Mammary microvascular endothelial cell (primary cell): ENCODE data around the gene ASB5. TPM values are rescaled to one million over a fixed set of nuclear protein-coding genes. Genes with fewer than 3 reads are reported as not detected.

Source experiments
- total RNA-seq: library from RNA; depleted of rRNA; stranded (reverse); fragments of >200 nt; gene quantifications from 2 replicates; pipeline ENCODE4 v1.2.3, GENCODE V29; 2015

Gene ASB5, protein sequence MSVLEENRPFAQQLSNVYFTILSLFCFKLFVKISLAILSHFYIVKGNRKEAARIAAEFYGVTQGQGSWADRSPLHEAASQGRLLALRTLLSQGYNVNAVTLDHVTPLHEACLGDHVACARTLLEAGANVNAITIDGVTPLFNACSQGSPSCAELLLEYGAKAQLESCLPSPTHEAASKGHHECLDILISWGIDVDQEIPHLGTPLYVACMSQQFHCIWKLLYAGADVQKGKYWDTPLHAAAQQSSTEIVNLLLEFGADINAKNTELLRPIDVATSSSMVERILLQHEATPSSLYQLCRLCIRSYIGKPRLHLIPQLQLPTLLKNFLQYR
- not detected in 2 replicates for total RNA-seq

DNA sequence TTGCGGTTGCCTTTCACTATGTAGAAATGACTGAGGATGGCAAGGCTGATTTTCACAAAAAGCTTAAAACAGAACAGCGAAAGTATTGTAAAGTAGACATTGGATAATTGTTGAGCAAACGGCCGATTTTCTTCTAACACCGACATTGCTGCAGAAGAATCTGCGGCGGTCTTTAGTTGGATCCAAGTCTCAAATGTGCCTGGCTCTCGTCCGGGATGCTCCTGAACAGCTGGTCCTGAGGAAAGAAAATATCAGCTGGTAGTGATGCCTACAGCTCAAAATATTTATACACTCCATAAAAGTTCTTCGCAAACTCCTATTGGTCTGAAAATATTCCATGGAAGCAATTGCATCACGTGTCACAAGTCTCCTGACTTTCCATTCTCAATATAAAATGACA is at the start of gene ASB5:
TSS of gene ASB5 (minus strand) at position 260 of the 400 bp plus-strand sequence. CDS start at position 146, 114 bp downstream.

DNA sequence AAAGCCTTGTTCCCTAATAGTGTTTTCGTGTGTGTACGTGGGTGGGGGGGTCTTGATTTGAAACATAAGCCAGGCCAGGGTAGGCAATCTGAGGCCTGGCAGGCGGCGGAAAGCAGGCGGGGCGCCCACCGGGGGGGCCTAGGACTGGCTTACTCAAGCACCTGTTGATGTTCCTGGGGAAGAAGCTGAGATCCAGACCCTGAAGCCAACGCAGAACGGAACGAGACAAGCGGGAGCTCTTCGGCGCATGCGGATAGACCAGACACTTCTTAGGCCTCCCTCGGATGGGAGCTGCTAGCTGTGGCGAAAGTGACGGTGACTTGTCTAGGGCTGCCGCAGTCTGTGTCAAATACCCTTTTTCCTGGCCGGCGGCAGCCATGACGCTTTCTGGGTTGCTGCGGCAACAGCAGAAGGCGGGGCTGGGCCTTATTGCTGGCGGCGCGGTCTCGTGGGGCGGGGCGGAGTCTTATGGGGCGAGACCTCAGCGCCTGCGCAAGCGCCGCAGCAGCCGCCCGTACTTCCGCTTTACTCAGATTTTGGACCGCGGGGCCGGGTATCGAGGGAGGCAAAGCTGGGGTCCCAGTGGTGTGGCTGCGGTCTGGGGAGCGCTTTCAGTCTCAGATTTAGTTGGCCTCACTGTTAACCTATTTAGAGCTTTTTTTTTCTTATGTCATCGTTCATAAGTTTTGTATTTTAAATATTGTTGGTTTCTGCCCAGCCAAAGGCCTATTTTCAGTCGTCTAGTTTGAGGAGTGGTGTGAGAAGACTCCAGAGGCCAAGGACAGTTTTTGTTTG is 73.6 kb downstream of the ASB5 start, which contains the start of gene SPATA4:
TSS of gene SPATA4 (minus strand) at position 402 of the 795 bp plus-strand sequence. CDS start at position 379, 23 bp downstream.

Other genes with a start within 250 kb of the ASB5 start
- 0.05 and 0.20 TPM in 2 replicates for gene WDR17, start 203.4 kb downstream of the ASB5 start, total RNA-seq
- gene SPATA4, start 73.6 kb downstream of the ASB5 start, total RNA-seq = not detected in 2 replicates
- 85.8 and 88.7 TPM in 2 replicates for gene SPCS3, start 50.7 kb upstream of the ASB5 start, total RNA-seq